Right atrium auricular region (tissue), 2 donors: ENCODE data around the gene GCSAML. TPM values are rescaled to one million over a fixed set of nuclear protein-coding genes. Genes with fewer than 3 reads are reported as not detected.

Source experiments
- DNase-seq: peaks from one replicate; pipeline ENCODE4 v3.0.0-alpha.2; 2019; ENCODE audit warnings: low spot score
- H3K27ac ChIP-seq, 2 donors: fragments of 200-600 bp; sonication (generic); 1 replicate in 1 of 2; 2 replicates in 1 of 2; pipeline ENCODE4 v1.5.1; 2016 to 2019
- H3K27me3 ChIP-seq, 2 donors: fragments of 200-600 bp; sonication (generic); one replicate each; pipeline versions ENCODE4 v1.5.1 to v1.6.0; 2017 to 2019
- H3K36me3 ChIP-seq: fragments of 200-600 bp; sonication (generic); one replicate; pipeline ENCODE4 v1.5.1; 2016
- H3K4me1 ChIP-seq, 2 donors: fragments of 200-600 bp; sonication (generic); one replicate each; pipeline versions ENCODE4 v1.5.1 to v1.6.0; 2017 to 2019
- H3K4me3 ChIP-seq, 2 donors: fragments of 200-600 bp; sonication (generic); 1 replicate in 1 of 2; 2 replicates in 1 of 2; pipeline ENCODE4 v1.5.1; 2017 to 2019; ENCODE audit warnings: mild to moderate bottlenecking in 1 of 2, moderate library complexity in 1 of 2
- H3K9me3 ChIP-seq, 2 donors: fragments of 200-600 bp; sonication (generic); one replicate each; pipeline ENCODE4 v1.5.1; 2019
- total RNA-seq, 2 donors: library from RNA; depleted of rRNA; stranded (reverse); fragments of >200 nt; gene quantifications; one replicate each; pipeline ENCODE4 v1.1.0, GENCODE V29; 2016
- TF ChIP-seq, protein P1 (sequence below), 2 donors: fragments of 200-600 bp; sonication (generic); IDR thresholded peaks; one replicate each; pipeline ENCODE4 v1.5.1; 2019; ENCODE audit warnings: antibody characterized with exemption in 2 of 2

The GCSAML gene
- total RNA-seq, 2 donors from 2014 or later, result not detected

DNA sequence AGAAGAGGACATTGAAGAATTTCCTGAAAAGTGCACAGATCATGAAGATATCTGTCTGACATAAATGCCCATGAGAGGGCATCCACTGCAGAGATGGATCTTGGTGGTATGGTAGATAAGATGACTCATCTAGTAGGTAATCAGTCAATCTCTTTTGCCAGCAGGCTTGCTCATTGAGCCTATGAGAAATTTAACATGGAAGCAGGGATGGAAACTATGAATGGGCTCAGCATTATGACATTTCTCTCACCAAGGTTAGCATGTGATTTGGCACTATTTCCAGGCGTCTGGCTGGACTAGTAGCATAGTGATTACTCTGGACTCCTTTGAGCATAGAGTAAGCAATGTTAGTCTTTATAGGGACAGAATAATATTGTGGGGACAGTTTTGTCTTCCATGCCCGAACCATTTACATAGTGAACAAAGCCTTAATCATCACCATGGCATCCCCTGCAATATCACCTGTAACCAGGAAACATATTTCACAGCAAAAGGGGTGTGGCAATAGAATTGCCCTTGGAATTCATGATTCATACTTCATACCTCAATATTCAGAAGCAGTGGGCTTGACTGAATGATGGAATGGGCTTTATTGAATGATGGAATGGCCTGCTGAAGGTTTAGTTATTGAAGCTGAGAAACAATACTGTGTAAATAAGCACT lies 20.0 kb upstream of the GCSAML start:
- Histone ChIP-seq H3K27ac (no peak overlapping the region), H3K36me3 (no peaks in the 10 kb centered on the region), H3K4me1 (no peaks in the 10 kb centered on the region), H3K27me3 (no peaks in the 10 kb centered on the region), H3K9me3 (no peaks in the 10 kb centered on the region), H3K4me3 (no peak overlapping the region)
- TF ChIP-seq, protein P1, sequence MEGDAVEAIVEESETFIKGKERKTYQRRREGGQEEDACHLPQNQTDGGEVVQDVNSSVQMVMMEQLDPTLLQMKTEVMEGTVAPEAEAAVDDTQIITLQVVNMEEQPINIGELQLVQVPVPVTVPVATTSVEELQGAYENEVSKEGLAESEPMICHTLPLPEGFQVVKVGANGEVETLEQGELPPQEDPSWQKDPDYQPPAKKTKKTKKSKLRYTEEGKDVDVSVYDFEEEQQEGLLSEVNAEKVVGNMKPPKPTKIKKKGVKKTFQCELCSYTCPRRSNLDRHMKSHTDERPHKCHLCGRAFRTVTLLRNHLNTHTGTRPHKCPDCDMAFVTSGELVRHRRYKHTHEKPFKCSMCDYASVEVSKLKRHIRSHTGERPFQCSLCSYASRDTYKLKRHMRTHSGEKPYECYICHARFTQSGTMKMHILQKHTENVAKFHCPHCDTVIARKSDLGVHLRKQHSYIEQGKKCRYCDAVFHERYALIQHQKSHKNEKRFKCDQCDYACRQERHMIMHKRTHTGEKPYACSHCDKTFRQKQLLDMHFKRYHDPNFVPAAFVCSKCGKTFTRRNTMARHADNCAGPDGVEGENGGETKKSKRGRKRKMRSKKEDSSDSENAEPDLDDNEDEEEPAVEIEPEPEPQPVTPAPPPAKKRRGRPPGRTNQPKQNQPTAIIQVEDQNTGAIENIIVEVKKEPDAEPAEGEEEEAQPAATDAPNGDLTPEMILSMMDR (IDR thresholded peaks at IDR 0.05), result no peak
- DNase-seq, result no peak

DNA sequence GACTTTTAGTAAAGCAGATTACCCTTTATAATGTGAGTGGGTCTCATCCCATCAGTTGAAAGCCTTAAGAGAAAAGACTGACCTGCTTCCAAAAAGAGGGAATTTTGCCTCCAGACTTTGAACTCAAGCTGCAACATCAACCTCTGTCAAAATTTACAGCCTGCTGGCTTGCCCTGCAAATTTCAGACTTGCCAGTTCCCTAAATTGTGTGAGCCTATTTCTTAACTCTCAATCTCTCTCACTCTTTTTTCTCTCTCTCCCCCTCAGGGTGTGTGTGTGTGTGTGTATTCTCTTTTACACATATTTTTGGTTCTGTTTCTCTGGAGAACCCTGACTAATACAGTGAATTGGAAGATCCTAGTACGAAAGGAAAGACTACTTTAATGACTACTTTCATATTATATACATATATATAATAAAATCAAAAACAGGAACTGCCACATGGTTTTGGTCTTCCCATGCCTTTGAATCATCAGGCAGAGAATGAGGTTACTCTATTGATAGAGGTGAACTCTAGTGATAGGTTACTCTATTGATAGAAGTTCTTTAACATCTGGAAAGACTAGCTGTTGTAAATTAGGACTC lies 19.1 kb upstream of the GCSAML start:
- no peaks in the 10 kb centered on the region for H3K4me1 ChIP-seq
- TF ChIP-seq, protein P1 (IDR thresholded peaks at IDR 0.05), result no peak
- H3K36me3 ChIP-seq, result no peaks in the 10 kb centered on the region

DNA sequence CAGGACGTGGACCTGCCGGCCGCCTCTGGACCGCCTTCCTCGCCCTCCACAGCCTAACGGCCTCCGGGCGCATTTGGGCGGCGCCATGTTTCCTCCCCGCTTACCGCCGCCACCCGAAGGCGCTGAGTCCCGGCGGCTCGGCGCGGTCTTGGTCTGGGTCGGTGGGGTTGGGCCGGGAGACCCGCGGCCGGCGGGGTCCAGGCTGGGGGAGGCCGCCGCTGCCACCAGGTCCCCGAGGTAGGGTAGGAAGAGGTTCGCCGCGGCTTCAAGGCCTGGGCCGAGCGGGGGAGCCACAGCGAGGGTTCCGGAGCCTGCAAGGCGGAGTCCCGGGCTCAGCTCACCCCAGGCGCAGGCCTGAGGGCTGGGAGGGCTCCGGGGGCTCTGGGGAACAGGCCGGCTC lies 18.1 kb upstream of the GCSAML start:
- Histone ChIP-seq H3K4me1 (no peaks in the 10 kb centered on the region), H3K36me3 (no peaks in the 10 kb centered on the region), H3K4me3 (no peak overlapping the region), H3K27me3 (no peaks in the 10 kb centered on the region), H3K9me3 (no peaks in the 10 kb centered on the region), H3K27ac (no peak overlapping the region)
- TF ChIP-seq, protein P1 (IDR thresholded peaks at IDR 0.05), result no peak
- no peak for DNase-seq

More for the DNA sequence above, 19.1 kb upstream of the GCSAML start:
- no peak for DNase-seq
- Histone ChIP-seq H3K27ac (no peak overlapping the region), H3K9me3 (no peaks in the 10 kb centered on the region), H3K4me3 (no peak overlapping the region), H3K27me3 (no peaks in the 10 kb centered on the region)

DNA sequence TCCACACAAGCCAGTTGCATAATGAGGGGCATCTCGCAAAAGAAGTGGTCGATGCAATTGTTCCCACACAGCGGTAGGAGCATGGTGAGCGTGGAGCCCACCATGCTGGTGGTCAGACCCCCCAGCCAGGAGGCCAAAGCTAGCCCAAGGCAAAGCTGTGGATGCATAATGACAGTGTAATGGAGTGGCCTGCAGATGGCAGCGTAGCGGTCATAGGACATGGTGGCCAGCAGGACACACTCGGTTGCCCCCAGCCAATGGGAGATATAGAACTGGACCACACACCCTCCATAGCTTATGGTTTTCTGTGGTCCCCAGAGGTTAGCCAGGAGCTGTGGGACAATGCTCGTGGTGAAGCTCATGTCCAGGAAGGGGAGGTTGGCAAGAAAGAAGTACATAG lies 17.0 kb upstream of the GCSAML start:
- Histone ChIP-seq H3K27ac (no peak overlapping the region), H3K27me3 (no peaks in the 10 kb centered on the region), H3K4me3 (no peak overlapping the region), H3K9me3 (no peaks in the 10 kb centered on the region), H3K4me1 (no peaks in the 10 kb centered on the region), H3K36me3 (no peaks in the 10 kb centered on the region)
- no peak for DNase-seq
- TF ChIP-seq, protein P1 (IDR thresholded peaks at IDR 0.05), result no peak

DNA sequence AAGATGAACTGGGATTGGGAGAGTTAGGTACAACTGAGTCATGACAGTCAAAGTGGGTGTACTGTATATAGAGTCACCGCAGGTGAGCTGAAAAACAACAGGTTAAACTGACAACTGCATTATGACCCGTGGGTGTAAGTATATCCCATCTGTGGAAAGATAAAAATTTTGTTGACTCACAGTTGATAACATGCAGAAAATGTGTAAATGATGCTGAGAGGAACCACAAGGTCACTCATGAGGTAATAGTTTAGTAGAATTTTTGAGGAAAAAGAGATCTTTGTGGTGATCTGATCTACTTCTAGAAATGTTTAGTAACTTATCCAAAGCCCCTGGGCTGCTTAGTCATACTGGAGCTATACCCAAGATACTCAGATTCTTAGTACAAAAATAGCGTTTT lies 13.5 kb upstream of the GCSAML start:
- H3K4me1 ChIP-seq, result no peaks in the 10 kb centered on the region
- H3K27me3 ChIP-seq, result no peaks in the 10 kb centered on the region
- no peak for DNase-seq
- H3K9me3 ChIP-seq, result no peaks in the 10 kb centered on the region
- no peak overlapping the region for H3K27ac ChIP-seq
- H3K4me3 ChIP-seq, result no peak overlapping the region
- no peaks in the 10 kb centered on the region for H3K36me3 ChIP-seq
- TF ChIP-seq, protein P1 (IDR thresholded peaks at IDR 0.05), result no peak

DNA sequence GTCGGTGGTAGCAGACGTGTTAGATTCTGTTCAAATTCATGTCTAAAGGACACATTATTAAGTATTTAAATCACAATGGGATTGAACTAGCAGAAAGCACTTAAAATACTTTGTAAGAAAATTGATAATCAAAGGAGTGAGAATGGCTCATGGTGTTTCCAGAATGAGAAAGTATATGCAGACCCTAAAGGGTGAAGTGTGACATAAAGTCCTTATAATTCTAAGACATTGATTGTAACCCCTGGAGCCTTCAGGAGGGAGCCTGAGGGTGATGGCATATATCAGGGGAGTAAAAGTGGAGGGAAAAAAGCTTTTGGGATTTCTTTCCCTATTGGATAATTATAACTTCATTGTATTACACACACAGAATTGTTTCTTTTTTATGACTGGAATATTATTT lies 12.6 kb upstream of the GCSAML start, which contains the start of gene OR2C3:
TSS of gene OR2C3 (minus strand) at position 101 of the 400 bp plus-strand sequence. CDS start 3,929 bp downstream, outside the sequence.
- no peaks in the 10 kb centered on the region for H3K36me3 ChIP-seq
- no peaks in the 10 kb centered on the region for H3K27me3 ChIP-seq
- no peak for DNase-seq
- TF ChIP-seq, protein P1 (IDR thresholded peaks at IDR 0.05), result no peak
- H3K4me3 ChIP-seq, result no peak within 1 kb of the TSS
- no peak within 1 kb of the TSS for H3K27ac ChIP-seq
- no peaks in the 10 kb centered on the region for H3K4me1 ChIP-seq
- H3K9me3 ChIP-seq, result no peaks in the 10 kb centered on the region
